PC-9 (cell line): ENCODE data around the gene E2F4. TPM values are rescaled to one million over a fixed set of nuclear protein-coding genes. Genes with fewer than 3 reads are reported as not detected.

Experiments used
- BruUV-seq: library from RNA; stranded (reverse); fragments of 400-500 nt; replicated peaks from 2 replicates; lab custom pipeline; 2021; lab: Mats Ljungman, UMichigan
- CTCF ChIA-PET: fragments of 300-600 bp; sonication (Branson Sonifier 250); formaldehyde crosslinking; loops from one replicate; lab custom pipeline; 2022; ENCODE audit warnings: antibody characterized with exemption; lab: Charles Lee
- POLR2A ChIA-PET: fragments of 300-600 bp; sonication (Branson Sonifier 250); formaldehyde crosslinking; loops from one replicate; lab custom pipeline; 2022; ENCODE audit warnings: antibody characterized with exemption; ENCODE audit not compliant: unreplicated experiment; lab: Charles Lee
- DNase-seq, 2 experiments: peaks; one replicate each; pipeline versions ENCODE4 v3.0.0 to v3.0.0-alpha.2; 2015 to 2022; ENCODE audit warnings: mixed read lengths in 1 of 2
- H2AFZ ChIP-seq: fragments of 200-600 bp; sonication (generic); 2 replicates; pipeline ENCODE4 v1.8.1; 2017; ENCODE audit warnings: antibody characterized with exemption
- H3F3A ChIP-seq: fragments of 200-600 bp; sonication (generic); 2 replicates; pipeline ENCODE4 v1.8.1; 2017; ENCODE audit warnings: antibody characterized with exemption, mild to moderate bottlenecking, low read depth; ENCODE audit not compliant: insufficient read depth
- H3K27ac ChIP-seq: fragments of 200-600 bp; sonication (generic); 2 replicates; pipeline ENCODE4 v1.6.1; 2016; ENCODE audit warnings: mixed run types
- H3K27me3 ChIP-seq: fragments of 200-600 bp; sonication (generic); 2 replicates; pipeline ENCODE4 v1.6.1; 2016; ENCODE audit warnings: low read depth, mixed run types; ENCODE audit not compliant: insufficient read depth
- H3K36me3 ChIP-seq: fragments of 200-600 bp; sonication (generic); 2 replicates; pipeline ENCODE4 v1.6.1; 2016; ENCODE audit warnings: low read depth, mixed run types
- H3K4me1 ChIP-seq: fragments of 200-600 bp; sonication (generic); replicated peaks from 2 replicates; pipeline ENCODE4 v1.6.1; 2016; ENCODE audit warnings: mixed run types; ENCODE audit not compliant: insufficient read depth
- H3K4me2 ChIP-seq: fragments of 200-600 bp; sonication (generic); 2 replicates; pipeline ENCODE4 v1.6.1; 2017; ENCODE audit warnings: mixed run types
- H3K4me3 ChIP-seq: fragments of 200-600 bp; sonication (generic); 2 replicates; pipeline ENCODE4 v1.6.1; 2016; ENCODE audit warnings: mixed run types
- H3K79me2 ChIP-seq: fragments of 200-600 bp; sonication (generic); 2 replicates; pipeline ENCODE4 v1.6.1; 2017; ENCODE audit warnings: low read depth, mixed run types
- H3K9me2 ChIP-seq: fragments of 200-600 bp; sonication (generic); 2 replicates; pipeline ENCODE4 v1.8.1; 2017; ENCODE audit warnings: mild to moderate bottlenecking; ENCODE audit not compliant: insufficient read depth
- H3K9me3 ChIP-seq: fragments of 200-600 bp; sonication (generic); 2 replicates; pipeline ENCODE4 v1.8.1; 2016; ENCODE audit warnings: low read depth; ENCODE audit not compliant: insufficient read depth
- H4K20me1 ChIP-seq: fragments of 200-600 bp; sonication (generic); 2 replicates; pipeline ENCODE4 v1.8.1; 2017; ENCODE audit not compliant: insufficient read depth
- CTCF ChIP-seq: fragments of 200-600 bp; sonication (generic); conservative IDR thresholded peaks from 2 replicates; pipeline ENCODE4 v1.6.1; 2017; ENCODE audit warnings: mixed run types, antibody characterized with exemption, mild to moderate bottlenecking, moderate library complexity
- EZH2 ChIP-seq: fragments of 200-600 bp; sonication (generic); IDR thresholded peaks from 2 replicates; pipeline ENCODE4 v1.8.0; 2017; ENCODE audit warnings: antibody characterized with exemption, low read depth
- intact Hi-C: fragments of 100-400 bp; cut with micrococcal nuclease; formaldehyde crosslinking; loops from one replicate; pipeline ENCODE4 v1.10.0; 2022; ENCODE audit not compliant: unreplicated experiment
- total RNA-seq: library from RNA; stranded (reverse); gene quantifications from 2 replicates; pipeline ENCODE4 v1.2.3, GENCODE V29; 2021

E2F4 gene
- total RNA-seq, 1 experiment from 2014 or later = 78.4 TPM

- peaks cover 21% of the 10 kb centered on the region; the same call in 1 of the 2 replicates for H3F3A ChIP-seq
- no peaks in the 10 kb centered on the region for H3K27me3 ChIP-seq
- H3K4me1 ChIP-seq = peaks cover 9% of the 10 kb centered on the region
- peaks cover 9% of the 10 kb centered on the region for H3K79me2 ChIP-seq
- H3K9me2 ChIP-seq = no peaks in the 10 kb centered on the region
- TF ChIP-seq EZH2 (no peak), CTCF (no peak)
- no TSS peak for BruUV-seq
- no peak overlapping the region for H2AFZ ChIP-seq
- H4K20me1 ChIP-seq = no peaks in the 10 kb centered on the region
- ChIA-PET POLR2A (no interaction called here), CTCF (no interaction called here)
- no peak overlapping the region for H3K27ac ChIP-seq
- H3K4me3 ChIP-seq = peak overlapping the region; percentile 66; the same call in 1 of the 2 replicates
- no peaks in the 10 kb centered on the region for H3K36me3 ChIP-seq
- H3K9me3 ChIP-seq = no peaks in the 10 kb centered on the region
- intact Hi-C loops = loop anchor here (1.0 kb wide), 1 partner anchor 12 kb away; no protein-coding TSS in a partner anchor
- H3K4me2 ChIP-seq = peak overlapping the region; percentile 74
- DNase-seq = no peak
Observed at GRCh38 chr16:67161595-67162058, 30.3 kb upstream of the E2F4 start.

- intact Hi-C loops = no loop called here
- no peak overlapping the region for H3K4me3 ChIP-seq
- no peaks in the 10 kb centered on the region for H3K27me3 ChIP-seq
- no peak overlapping the region for H3K4me2 ChIP-seq
- H3K9me2 ChIP-seq = no peaks in the 10 kb centered on the region
- no peak for DNase-seq
- ChIA-PET POLR2A (no interaction called here), CTCF (no interaction called here)
- TF ChIP-seq CTCF = no peak
- no peak for TF ChIP-seq EZH2
- peaks cover 17% of the 10 kb centered on the region; the same call in 1 of the 2 replicates for H3F3A ChIP-seq
- H3K36me3 ChIP-seq = no peaks in the 10 kb centered on the region
- no peaks in the 10 kb centered on the region for H4K20me1 ChIP-seq
- peaks cover 9% of the 10 kb centered on the region for H3K4me1 ChIP-seq
- H3K9me3 ChIP-seq = no peaks in the 10 kb centered on the region
- no peak overlapping the region for H3K27ac ChIP-seq
- no TSS peak for BruUV-seq
- no peak overlapping the region for H2AFZ ChIP-seq
- peaks cover 9% of the 10 kb centered on the region for H3K79me2 ChIP-seq
Observed at GRCh38 chr16:67162506-67163163, 29.3 kb upstream of the E2F4 start.

- TF ChIP-seq EZH2 = no peak
- TF ChIP-seq CTCF = no peak
- CTCF ChIA-PET = no interaction called here
- H3K4me2 ChIP-seq = no peak overlapping the region
- H3F3A ChIP-seq = peaks cover 9% of the 10 kb centered on the region; the same call in 1 of the 2 replicates
- H3K36me3 ChIP-seq = no peaks in the 10 kb centered on the region
- BruUV-seq = no TSS peak
- H4K20me1 ChIP-seq = no peaks in the 10 kb centered on the region
- POLR2A ChIA-PET = no interaction called here
- H3K4me1 ChIP-seq = peaks cover 5% of the 10 kb centered on the region
- DNase-seq = no peak
- intact Hi-C loops = no loop called here
- no peak overlapping the region for H3K27ac ChIP-seq
- no peaks in the 10 kb centered on the region for H3K27me3 ChIP-seq
- no peak overlapping the region for H3K4me3 ChIP-seq
- H2AFZ ChIP-seq = no peak overlapping the region
- no peaks in the 10 kb centered on the region for H3K9me2 ChIP-seq
- H3K79me2 ChIP-seq = peaks cover 9% of the 10 kb centered on the region
- H3K9me3 ChIP-seq = no peaks in the 10 kb centered on the region
Observed at GRCh38 chr16:67163164-67163998, 28.6 kb upstream of the E2F4 start.
